ENCODE results near the gene METTL18.

Gene METTL18

DNA sequence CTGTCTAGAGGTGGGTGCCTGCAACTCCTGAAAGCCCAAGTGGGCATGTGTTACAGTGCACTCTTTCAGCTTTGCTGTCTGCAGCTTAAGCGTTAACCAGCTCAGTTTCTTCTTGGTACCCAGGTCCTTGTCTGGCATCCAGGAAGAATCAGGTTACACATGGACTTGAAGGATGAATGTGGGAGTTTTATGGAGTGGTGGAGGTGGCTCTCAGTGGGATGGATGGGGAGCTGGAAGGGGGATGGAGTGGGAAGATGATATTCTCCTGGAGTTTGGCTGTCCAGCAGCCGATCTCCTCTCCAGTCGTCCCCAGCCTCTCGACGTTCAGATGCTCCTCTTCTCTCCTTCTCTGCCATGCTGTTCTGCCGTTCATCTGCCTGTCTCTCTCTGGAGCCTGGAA is 9.4 kb downstream of the METTL18 start:
- TF ChIP-seq, protein P1, sequence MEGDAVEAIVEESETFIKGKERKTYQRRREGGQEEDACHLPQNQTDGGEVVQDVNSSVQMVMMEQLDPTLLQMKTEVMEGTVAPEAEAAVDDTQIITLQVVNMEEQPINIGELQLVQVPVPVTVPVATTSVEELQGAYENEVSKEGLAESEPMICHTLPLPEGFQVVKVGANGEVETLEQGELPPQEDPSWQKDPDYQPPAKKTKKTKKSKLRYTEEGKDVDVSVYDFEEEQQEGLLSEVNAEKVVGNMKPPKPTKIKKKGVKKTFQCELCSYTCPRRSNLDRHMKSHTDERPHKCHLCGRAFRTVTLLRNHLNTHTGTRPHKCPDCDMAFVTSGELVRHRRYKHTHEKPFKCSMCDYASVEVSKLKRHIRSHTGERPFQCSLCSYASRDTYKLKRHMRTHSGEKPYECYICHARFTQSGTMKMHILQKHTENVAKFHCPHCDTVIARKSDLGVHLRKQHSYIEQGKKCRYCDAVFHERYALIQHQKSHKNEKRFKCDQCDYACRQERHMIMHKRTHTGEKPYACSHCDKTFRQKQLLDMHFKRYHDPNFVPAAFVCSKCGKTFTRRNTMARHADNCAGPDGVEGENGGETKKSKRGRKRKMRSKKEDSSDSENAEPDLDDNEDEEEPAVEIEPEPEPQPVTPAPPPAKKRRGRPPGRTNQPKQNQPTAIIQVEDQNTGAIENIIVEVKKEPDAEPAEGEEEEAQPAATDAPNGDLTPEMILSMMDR (IDR thresholded peaks at IDR 0.05; ENCODE audit: extremely low read depth, missing control alignments), result no peak
- DNase-seq (ENCODE audit: low spot score), result no peak

DNA sequence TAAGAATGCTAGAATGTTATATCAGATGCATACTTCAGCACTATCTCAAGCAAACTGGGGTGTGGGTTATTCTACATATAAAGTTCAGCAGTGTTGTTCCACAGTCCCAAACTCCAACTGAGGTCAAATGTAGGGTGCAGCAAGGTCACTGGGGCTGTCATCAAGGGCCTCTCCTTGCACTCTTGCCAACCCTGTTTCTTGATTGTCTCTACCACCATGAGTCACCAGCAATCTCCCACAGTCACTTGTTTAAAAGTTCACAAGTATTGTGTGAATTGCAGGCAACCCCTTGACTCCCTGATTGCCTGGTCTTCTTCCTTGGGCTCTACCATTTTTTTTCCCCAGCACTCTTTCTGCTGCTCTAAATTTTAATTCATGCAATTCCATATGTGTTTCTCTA is 10.6 kb downstream of the METTL18 start:
- DNase-seq (ENCODE audit: low spot score), result no peak
- TF ChIP-seq, protein P1 (IDR thresholded peaks at IDR 0.05; ENCODE audit: extremely low read depth, missing control alignments), result no peak

DNA sequence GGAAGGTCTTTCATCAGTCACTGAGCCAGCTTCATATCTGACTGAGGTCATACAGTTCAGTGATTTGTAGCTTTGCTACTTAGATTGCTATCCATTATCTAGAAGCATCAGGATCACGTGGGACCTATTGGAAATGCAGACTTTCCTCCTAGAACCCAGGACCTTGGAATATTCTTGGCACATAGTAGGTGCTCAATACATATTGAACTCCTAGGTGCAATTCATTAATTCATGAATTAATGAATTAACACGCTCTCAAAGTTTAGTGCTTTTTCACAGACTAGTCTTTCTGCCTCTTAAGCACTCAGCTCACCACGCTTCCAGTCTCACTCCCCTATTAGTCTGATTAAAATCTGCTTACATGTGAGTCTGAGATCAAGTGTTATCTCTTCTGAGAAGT is 12.1 kb downstream of the METTL18 start:
- TF ChIP-seq, protein P1 (IDR thresholded peaks at IDR 0.05; ENCODE audit: extremely low read depth, missing control alignments), result no peak
- DNase-seq (ENCODE audit: low spot score), result no peak

DNA sequence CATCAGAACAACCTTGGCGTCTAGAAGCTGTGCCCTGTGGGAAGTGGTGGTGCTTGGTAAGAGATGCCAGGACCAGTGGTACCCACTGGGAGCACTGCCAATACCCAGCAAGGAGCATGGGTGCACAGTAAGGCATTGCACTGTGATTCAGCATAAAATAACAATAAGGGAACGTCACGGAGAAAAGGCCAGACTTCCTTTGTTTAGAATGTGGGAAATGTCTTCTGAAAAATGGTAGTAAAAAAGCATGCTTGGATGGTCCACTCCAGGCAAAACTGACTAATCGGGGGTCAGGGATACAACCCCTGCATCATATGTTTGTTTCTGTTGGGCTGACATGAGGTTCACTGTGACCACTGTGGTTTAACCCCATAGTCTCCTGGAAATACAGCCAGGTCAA is 14.7 kb downstream of the METTL18 start:
- no peak for DNase-seq (ENCODE audit: low spot score)
- TF ChIP-seq, protein P1 (IDR thresholded peaks at IDR 0.05; ENCODE audit: extremely low read depth, missing control alignments), result no peak

DNA sequence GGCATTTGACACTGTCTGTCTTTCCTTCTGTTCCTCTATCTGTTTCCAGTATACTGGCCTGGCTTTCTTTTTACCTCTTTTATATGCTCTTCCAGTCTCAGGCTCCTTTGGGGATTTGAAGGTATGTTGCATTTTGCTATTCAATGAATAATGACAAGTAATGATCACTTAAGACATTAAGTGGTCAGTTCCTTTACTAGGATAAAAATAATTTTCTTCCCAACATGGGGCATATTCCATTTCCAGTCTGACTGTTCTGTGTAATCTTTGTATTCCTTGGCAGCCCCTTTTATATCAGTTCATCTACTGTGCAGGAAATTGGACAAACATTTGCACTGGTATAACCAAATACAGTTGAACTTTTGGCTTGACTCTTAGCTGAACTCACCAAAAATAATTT is 15.6 kb downstream of the METTL18 start:
- DNase-seq (ENCODE audit: low spot score), result no peak

DNA sequence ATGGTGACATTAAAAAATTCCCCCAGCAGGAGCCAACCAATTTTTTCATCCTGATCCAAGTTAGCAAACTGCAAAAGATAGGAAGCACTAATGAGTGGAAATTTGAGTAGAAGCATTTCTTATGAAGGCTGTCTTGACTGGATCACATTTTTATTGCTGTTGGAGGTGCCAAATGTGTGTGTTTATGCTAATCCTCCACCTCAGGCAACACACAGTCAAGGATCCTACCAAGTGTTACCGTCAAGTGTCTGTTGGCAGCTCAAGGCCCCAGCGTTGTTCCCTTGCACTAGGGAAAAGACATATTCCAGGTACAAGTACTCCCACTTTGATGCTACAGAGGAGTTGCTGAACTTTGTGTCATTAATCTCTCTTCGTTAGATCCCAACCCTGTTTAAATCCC is 18.3 kb downstream of the METTL18 start:
- TF ChIP-seq, protein P1 (IDR thresholded peaks at IDR 0.05; ENCODE audit: extremely low read depth, missing control alignments), result no peak
- DNase-seq (ENCODE audit: low spot score), result no peak

More for the DNA sequence above, 15.6 kb downstream of the METTL18 start:
- TF ChIP-seq, protein P1 (IDR thresholded peaks at IDR 0.05; ENCODE audit: extremely low read depth, missing control alignments), result no peak

DNA sequence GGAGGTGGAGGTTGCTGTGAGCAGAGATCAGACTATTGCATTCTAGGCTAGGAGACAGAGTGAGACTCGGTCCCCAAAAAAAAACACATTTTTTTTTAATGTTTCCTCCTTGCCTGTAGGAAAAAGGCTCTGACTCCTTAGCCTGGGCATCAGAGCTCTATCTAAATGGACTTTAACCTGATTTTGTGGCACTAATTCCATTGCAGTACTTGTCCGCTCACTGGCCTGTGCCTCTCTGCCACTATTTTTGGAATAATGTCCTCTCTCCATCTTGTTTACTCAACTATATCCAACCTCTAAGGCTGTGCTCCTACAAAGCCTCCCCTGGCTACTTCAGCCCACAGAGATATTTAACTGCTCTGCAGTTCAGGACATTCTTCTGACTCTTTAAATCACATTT is 26.5 kb downstream of the METTL18 start:
- TF ChIP-seq, protein P1 (IDR thresholded peaks at IDR 0.05; ENCODE audit: extremely low read depth, missing control alignments), result no peak
- no peak for DNase-seq (ENCODE audit: low spot score)

Measured in GM20000 (cell line).